ENCODE results near the gene PRPF6. TPM values are rescaled to one million over a fixed set of nuclear protein-coding genes. Genes with fewer than 3 reads are reported as not detected.

Gene PRPF6
- total RNA-seq, 2 experiments from 2014 or later: 45.1 to 73.7 TPM

DNA sequence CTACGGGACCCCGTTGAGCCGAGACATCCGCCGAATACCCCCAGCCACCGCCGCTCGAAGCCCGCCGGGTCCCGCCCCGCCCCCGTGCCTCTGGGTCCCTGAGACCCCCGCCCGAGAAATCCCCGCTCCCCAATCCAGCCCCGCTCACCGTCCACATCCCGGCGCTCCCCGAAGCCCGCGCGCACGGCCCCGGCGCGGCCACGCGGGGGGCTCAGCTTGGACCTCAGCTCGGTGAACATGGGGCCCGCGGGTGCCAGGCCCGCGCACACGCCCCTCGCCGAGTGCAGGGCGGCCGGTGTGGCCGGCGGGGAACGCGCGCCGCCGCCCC, 1.7 kb upstream of the PRPF6 start:
- Histone ChIP-seq H2AFZ (ENCODE audit: low read length) (peak overlapping the region; percentile 50; the same call in 1 of the 2 replicates), H3K4me1 (ENCODE audit: insufficient read depth, low read length, poor library complexity, severe bottlenecking) (peaks cover 35% of the 10 kb centered on the region)
- CTCF ChIA-PET (ENCODE audit: unreplicated experiment): no interaction called here

DNA sequence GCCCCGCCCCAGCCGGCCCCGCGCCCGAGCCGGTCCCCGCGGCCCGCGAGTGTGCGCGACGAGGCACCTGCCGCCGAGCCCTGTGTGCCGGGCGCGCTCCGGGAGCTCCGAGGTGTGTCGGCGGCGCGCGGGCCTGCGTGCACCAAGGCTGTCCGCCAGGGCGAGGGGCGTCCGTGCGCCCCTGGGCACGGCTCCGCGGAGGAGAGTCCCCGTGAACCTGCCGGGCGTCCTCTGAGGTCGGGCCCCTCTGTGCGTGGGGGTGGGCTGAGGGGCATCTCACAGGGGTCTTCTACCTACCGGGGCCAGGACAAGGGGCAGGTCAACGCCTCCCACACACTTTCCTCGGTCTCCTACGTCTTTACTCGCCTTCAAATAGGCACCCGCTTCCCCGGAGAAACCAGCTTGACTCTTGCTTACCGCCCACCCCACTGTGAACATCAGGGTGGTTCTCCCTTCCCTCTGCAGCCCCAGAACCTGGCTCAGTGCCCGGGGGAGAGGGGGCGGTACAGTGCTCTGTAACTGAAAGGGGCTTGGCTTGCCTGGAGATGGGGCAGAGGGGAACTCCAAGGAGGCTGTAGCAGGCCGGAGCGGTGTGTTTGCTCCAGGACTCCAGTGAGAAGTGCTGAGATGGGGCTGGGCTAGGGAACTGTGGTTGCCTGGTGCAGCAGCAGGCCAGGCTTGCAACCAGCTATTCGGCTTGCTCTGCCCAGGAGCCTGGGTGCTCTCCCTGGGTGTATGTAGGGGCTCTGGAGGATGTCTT, 1.2 kb upstream of the PRPF6 start, which contains the start of gene SAMD10:
Gene SAMD10 (minus strand): TSS at position 86 of the 760 bp plus-strand sequence. CDS start 175 bp downstream, outside the sequence.
- Histone ChIP-seq H3K9me2 (ENCODE audit: insufficient read depth, low read length) (no peaks in the 10 kb centered on the region), H3K4me1 (ENCODE audit: insufficient read depth, low read length, poor library complexity, severe bottlenecking) (peaks cover 35% of the 10 kb centered on the region), H4K20me1 (ENCODE audit: insufficient read depth, low read length) (no peaks in the 10 kb centered on the region), H3K9me3 (ENCODE audit: low read length) (no peaks in the 10 kb centered on the region), H3K36me3 (ENCODE audit: insufficient read depth, low read length) (peaks cover 27% of the 10 kb centered on the region), H3K4me3 (ENCODE audit: low read depth, low read length, poor library complexity, severe bottlenecking) (peak within 1 kb of the TSS; percentile 82), H3K79me2 (ENCODE audit: insufficient read depth, low read depth, low read length) (peaks cover 14% of the 10 kb centered on the region), H3K4me2 (ENCODE audit: low read length) (peak within 1 kb of the TSS; percentile 96), H3K27ac (ENCODE audit: low read depth, low read length, poor library complexity, severe bottlenecking) (peak within 1 kb of the TSS; percentile 89), H2AFZ (ENCODE audit: low read length) (peak within 1 kb of the TSS; percentile 50)
- DNase-seq (ENCODE audit: low spot score): peak; percentile 73
- TF ChIP-seq, protein P1, sequence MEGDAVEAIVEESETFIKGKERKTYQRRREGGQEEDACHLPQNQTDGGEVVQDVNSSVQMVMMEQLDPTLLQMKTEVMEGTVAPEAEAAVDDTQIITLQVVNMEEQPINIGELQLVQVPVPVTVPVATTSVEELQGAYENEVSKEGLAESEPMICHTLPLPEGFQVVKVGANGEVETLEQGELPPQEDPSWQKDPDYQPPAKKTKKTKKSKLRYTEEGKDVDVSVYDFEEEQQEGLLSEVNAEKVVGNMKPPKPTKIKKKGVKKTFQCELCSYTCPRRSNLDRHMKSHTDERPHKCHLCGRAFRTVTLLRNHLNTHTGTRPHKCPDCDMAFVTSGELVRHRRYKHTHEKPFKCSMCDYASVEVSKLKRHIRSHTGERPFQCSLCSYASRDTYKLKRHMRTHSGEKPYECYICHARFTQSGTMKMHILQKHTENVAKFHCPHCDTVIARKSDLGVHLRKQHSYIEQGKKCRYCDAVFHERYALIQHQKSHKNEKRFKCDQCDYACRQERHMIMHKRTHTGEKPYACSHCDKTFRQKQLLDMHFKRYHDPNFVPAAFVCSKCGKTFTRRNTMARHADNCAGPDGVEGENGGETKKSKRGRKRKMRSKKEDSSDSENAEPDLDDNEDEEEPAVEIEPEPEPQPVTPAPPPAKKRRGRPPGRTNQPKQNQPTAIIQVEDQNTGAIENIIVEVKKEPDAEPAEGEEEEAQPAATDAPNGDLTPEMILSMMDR (conservative IDR thresholded peaks at IDR 0.05; ENCODE audit: low read length): 0 out of 2 replicates have a peak, but pooled peaks have one; percentile 16
- no peak for TF ChIP-seq EZH2phosphoT487 (IDR thresholded peaks at IDR 0.05; ENCODE audit: borderline replicate concordance, low read depth, low read length)
- no TSS peak for BruUV-seq (replicated peaks)
- CTCF ChIA-PET (ENCODE audit: unreplicated experiment): interaction anchor here (0.9 to 1.2 kb wide), 3 partner anchors 81 to 140 kb away, joined by 3 to 4 read pairs (median 3); no protein-coding TSS in a partner anchor
- intact Hi-C loops (cut with micrococcal nuclease; ENCODE audit: unreplicated experiment): loop anchor here (1.0 to 10.0 kb wide), 3 partner anchors 98 to 355 kb away; partner anchors contain the start of genes GMEB2 and RGS19
- POLR2A ChIA-PET: interaction anchor here (1.3 kb wide), 1 partner anchor 23 kb away, joined by 4 read pairs; no protein-coding TSS in a partner anchor

More for the DNA sequence above, 1.7 kb upstream of the PRPF6 start:
- DNase-seq (ENCODE audit: low spot score): no peak
- no peaks in the 10 kb centered on the region for H3K9me3 ChIP-seq (ENCODE audit: low read length)
- intact Hi-C loops (cut with micrococcal nuclease; ENCODE audit: unreplicated experiment): loop anchor here (10.0 kb wide), 1 partner anchor 354 kb away; the partner anchor contains the start of gene GMEB2
- peaks cover 14% of the 10 kb centered on the region for H3K79me2 ChIP-seq (ENCODE audit: insufficient read depth, low read depth, low read length)
- H3K27ac ChIP-seq (ENCODE audit: low read depth, low read length, poor library complexity, severe bottlenecking): peak overlapping the region; percentile 89
- H3K36me3 ChIP-seq (ENCODE audit: insufficient read depth, low read length): peaks cover 22% of the 10 kb centered on the region
- TF ChIP-seq, protein P1 (conservative IDR thresholded peaks at IDR 0.05; ENCODE audit: low read length): no peak
- no peak for TF ChIP-seq EZH2phosphoT487 (IDR thresholded peaks at IDR 0.05; ENCODE audit: borderline replicate concordance, low read depth, low read length)
- peak overlapping the region; percentile 96 for H3K4me2 ChIP-seq (ENCODE audit: low read length)
- H3K4me3 ChIP-seq (ENCODE audit: low read depth, low read length, poor library complexity, severe bottlenecking): peak overlapping the region; percentile 82
- POLR2A ChIA-PET: no interaction called here
- H3K9me2 ChIP-seq (ENCODE audit: insufficient read depth, low read length): no peaks in the 10 kb centered on the region
- no TSS peak for BruUV-seq (replicated peaks)
- H4K20me1 ChIP-seq (ENCODE audit: insufficient read depth, low read length): no peaks in the 10 kb centered on the region
